ENCODE measurements around the gene NCCRP1.

The NCCRP1 gene

GRCh38 chr19:39200066-39200802, 3.5 kb downstream of the NCCRP1 start:
- TF ChIP-seq CTCF (IDR thresholded peaks at IDR 0.05), result no peak

GRCh38 chr19:39200803-39201115, 4.0 kb downstream of the NCCRP1 start:
- TF ChIP-seq CTCF (IDR thresholded peaks at IDR 0.05), result no peak

- no peak for TF ChIP-seq CTCF (IDR thresholded peaks at IDR 0.05)
These were observed 6.2 kb downstream of the NCCRP1 start for GRCh38 chr19:39202998-39203355.

GRCh38 chr19:39203372-39204341, 6.9 kb downstream of the NCCRP1 start, which contains the start of gene SYCN:
Gene SYCN, minus strand, starts transcription at chr19:39204263. Its CDS starts 9 bp downstream, at chr19:39204254.
- no peak for TF ChIP-seq CTCF (IDR thresholded peaks at IDR 0.05)

GRCh38 chr19:39205449-39205764, 8.6 kb downstream of the NCCRP1 start:
- no peak for TF ChIP-seq CTCF (IDR thresholded peaks at IDR 0.05)

GRCh38 chr19:39206122-39206521, 9.4 kb downstream of the NCCRP1 start:
- TF ChIP-seq CTCF (IDR thresholded peaks at IDR 0.05), result no peak

- no peak for TF ChIP-seq CTCF (IDR thresholded peaks at IDR 0.05)
These were observed 10.6 kb downstream of the NCCRP1 start for GRCh38 chr19:39207293-39207836.
